Measurements from ENCODE around the gene GNB5.

DNA sequence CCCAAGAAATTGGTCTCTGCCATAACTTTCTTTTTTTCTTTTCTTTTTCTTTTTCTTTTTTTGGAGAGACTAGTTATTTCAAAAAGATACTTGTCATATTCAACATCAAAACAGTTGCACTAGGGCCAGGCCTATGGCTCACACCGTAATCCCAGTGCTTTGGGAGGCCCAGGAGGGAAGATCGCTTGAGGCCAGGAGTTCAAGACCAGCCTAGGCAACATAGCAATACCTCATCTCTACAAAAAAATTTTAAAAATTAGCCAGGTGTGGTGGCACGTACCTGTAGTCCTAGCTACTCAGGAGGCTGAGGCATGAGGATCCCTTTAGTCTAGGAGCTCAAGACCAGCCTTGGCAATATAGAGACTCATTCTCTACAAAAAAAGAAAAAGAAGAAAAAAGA, 49.0 kb upstream of the GNB5 start:
- TF ChIP-seq, protein P1, sequence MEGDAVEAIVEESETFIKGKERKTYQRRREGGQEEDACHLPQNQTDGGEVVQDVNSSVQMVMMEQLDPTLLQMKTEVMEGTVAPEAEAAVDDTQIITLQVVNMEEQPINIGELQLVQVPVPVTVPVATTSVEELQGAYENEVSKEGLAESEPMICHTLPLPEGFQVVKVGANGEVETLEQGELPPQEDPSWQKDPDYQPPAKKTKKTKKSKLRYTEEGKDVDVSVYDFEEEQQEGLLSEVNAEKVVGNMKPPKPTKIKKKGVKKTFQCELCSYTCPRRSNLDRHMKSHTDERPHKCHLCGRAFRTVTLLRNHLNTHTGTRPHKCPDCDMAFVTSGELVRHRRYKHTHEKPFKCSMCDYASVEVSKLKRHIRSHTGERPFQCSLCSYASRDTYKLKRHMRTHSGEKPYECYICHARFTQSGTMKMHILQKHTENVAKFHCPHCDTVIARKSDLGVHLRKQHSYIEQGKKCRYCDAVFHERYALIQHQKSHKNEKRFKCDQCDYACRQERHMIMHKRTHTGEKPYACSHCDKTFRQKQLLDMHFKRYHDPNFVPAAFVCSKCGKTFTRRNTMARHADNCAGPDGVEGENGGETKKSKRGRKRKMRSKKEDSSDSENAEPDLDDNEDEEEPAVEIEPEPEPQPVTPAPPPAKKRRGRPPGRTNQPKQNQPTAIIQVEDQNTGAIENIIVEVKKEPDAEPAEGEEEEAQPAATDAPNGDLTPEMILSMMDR (conservative IDR thresholded peaks at IDR 0.05; ENCODE audit: low read depth, low read length): no peak
- TF ChIP-seq EZH2 (IDR thresholded peaks at IDR 0.05; ENCODE audit: borderline replicate concordance, low read depth, low read length, poor library complexity, severe bottlenecking): no peak

All from A673 (cell line).